Left lung (tissue), 14 donors: Measurements from ENCODE around the gene TBX6. TPM values are rescaled to one million over a fixed set of nuclear protein-coding genes. Genes with fewer than 3 reads are reported as not detected.

Source experiments
- ATAC-seq: fragments of 200-7000 bp; cut with Tn5 transposase; one replicate; pipeline ENCODE4 v1.9.1; 2020; ENCODE audit warnings: moderate library complexity
- DNase-seq, 4 donors: peaks; one replicate each; pipeline ENCODE4 v3.0.0-alpha.2; 2013 to 2020
- H3K27ac ChIP-seq, 2 donors: fragments of 200-600 bp; sonication (generic) in 1 of 2; one replicate each; pipeline versions ENCODE4 v1.5.0 to v1.8.0; 2020 to 2021
- H3K27me3 ChIP-seq, 2 donors: fragments of 200-600 bp; sonication (generic) in 1 of 2; one replicate each; pipeline versions ENCODE4 v1.5.0 to v1.8.0; 2020 to 2021
- H3K36me3 ChIP-seq, 2 donors: fragments of 200-600 bp; sonication (generic) in 1 of 2; one replicate each; pipeline versions ENCODE4 v1.5.0 to v1.8.0; 2020 to 2021
- H3K4me1 ChIP-seq, 2 donors: fragments of 200-600 bp; one replicate each; pipeline ENCODE4 v1.8.0; 2021
- H3K4me3 ChIP-seq, 2 donors: fragments of 200-600 bp; sonication (generic) in 1 of 2; one replicate each; pipeline versions ENCODE4 v1.5.0 to v1.8.0; 2020 to 2021; ENCODE audit warnings: mild to moderate bottlenecking in 1 of 2
- H3K9me3 ChIP-seq, 2 donors: fragments of 200-600 bp; sonication (generic) in 1 of 2; one replicate each; pipeline versions ENCODE4 v1.5.0 to v1.8.0; 2020 to 2021
- CTCF ChIP-seq, 2 donors: fragments of 200-600 bp; sonication (generic) in 1 of 2; IDR thresholded peaks; one replicate each; pipeline versions ENCODE4 v1.5.0 to v1.8.0; 2021; ENCODE audit warnings: antibody characterized with exemption in 2 of 2
- intact Hi-C, 2 donors: fragments of 100-400 bp; cut with DNase I; formaldehyde crosslinking; loops; one replicate each; pipeline versions ENCODE4 v1.11.2 to v1.14.2; 2022
- long read RNA-seq, 12 donors: library from polyadenylated mRNA in 2 of 12; unstranded in 2 of 12; transcript quantifications; one replicate each; pipeline ENCODE4 v2.0.0 and lab custom pipeline, GENCODE V29; 2019 to 2026
- polyA plus RNA-seq, 6 donors: library from polyadenylated mRNA; unstranded; fragments of 120-200 nt; gene quantifications; one replicate each; pipeline ENCODE4 v1.2.1, GENCODE V29; 2013; ENCODE audit not compliant: insufficient read length in 6 of 6
- total RNA-seq, 2 donors: library from RNA; stranded (reverse); fragmentation: NEBNext Ultra II Directional; extraction: Animal tissue kit (Norgen Biotek cat#: 25700); gene quantifications; one replicate each; pipeline ENCODE4 v1.2.1, GENCODE V29; 2021
- donor health status: DM: no; HTN: yes; CAD: no.
- donor health status: DM: no; HTN: no; CAD: no.

TBX6 gene, protein sequence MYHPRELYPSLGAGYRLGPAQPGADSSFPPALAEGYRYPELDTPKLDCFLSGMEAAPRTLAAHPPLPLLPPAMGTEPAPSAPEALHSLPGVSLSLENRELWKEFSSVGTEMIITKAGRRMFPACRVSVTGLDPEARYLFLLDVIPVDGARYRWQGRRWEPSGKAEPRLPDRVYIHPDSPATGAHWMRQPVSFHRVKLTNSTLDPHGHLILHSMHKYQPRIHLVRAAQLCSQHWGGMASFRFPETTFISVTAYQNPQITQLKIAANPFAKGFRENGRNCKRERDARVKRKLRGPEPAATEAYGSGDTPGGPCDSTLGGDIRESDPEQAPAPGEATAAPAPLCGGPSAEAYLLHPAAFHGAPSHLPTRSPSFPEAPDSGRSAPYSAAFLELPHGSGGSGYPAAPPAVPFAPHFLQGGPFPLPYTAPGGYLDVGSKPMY
- total RNA-seq (1 to 10 TPM; 1.6 TPM), polyA plus RNA-seq (1 to 10 TPM in 5 of 6 donors, under 1 TPM in 1; 0.79 to 1.9 (median 1.8) TPM)
- long read RNA-seq, donor 1 = 0 reads
- long read RNA-seq, donor 2 = 0 reads
- long read RNA-seq, donor 3 = 0 reads
- long read RNA-seq, donor 4 = 0 reads
- long read RNA-seq, donor 5 = 0 reads
- long read RNA-seq, donor 6 = 0 reads
- long read RNA-seq, donor 7, partial matches to known transcripts = 0 of 1 reads
- long read RNA-seq, donor 7, other reads (novel, unspliced or antisense) = 0 of 1 reads
- long read RNA-seq, donor 8 = 0 reads
- long read RNA-seq, donor 9 = 0 reads
- long read RNA-seq, donor 10 = 0 reads
- long read RNA-seq, donor 11 = 0 reads
- long read RNA-seq, donor 12 = 0 reads

- TF ChIP-seq CTCF (IDR thresholded peaks at IDR 0.05) = peak; percentile 82
- ATAC-seq (peak; percentile 91), DNase-seq (peak; percentile 91 to 99 (median 94))
- peaks cover 0 to 14% of the 10 kb centered on the region in 2 donors for H3K36me3 ChIP-seq
- H3K4me1 ChIP-seq = peaks cover 28 to 78% of the 10 kb centered on the region in 2 donors
- H3K4me3 ChIP-seq = peak within 1 kb of the TSS; percentile 49 to 52
- intact Hi-C loops = no loop called here
- H3K27me3 ChIP-seq = no peaks in the 10 kb centered on the region
- peak within 1 kb of the TSS; percentile 89 to 95 for H3K27ac ChIP-seq
- peaks cover 2 to 4% of the 10 kb centered on the region in 2 donors for H3K9me3 ChIP-seq
These were observed at the start of gene TBX6 for GRCh38 chr16:30091474-30092372. TBX6 (minus strand) TSS chr16:30091924; CDS start chr16:30091193, 731 bp downstream.

- no peaks in the 10 kb centered on the region for H3K9me3 ChIP-seq
- H3K36me3 ChIP-seq = no peaks in the 10 kb centered on the region
- peak; percentile 27 for ATAC-seq
- no peak for DNase-seq
- no peak for TF ChIP-seq CTCF (IDR thresholded peaks at IDR 0.05)
- peak overlapping the region in 1 of 2 donors; percentile 54 for H3K27ac ChIP-seq
- H3K4me1 ChIP-seq = peaks cover 0 to 32% of the 10 kb centered on the region in 2 donors
- no peak overlapping the region for H3K4me3 ChIP-seq
- intact Hi-C loops = no loop called here
- H3K27me3 ChIP-seq = no peaks in the 10 kb centered on the region
These were observed 48.1 kb upstream of the TBX6 start for GRCh38 chr16:30139583-30140481.

GRCh38 chr16:30137897-30138296 lies 46.2 kb upstream of the TBX6 start:
- intact Hi-C loops = no loop called here
- TF ChIP-seq CTCF (IDR thresholded peaks at IDR 0.05) = no peak
- no peak for ATAC-seq
- no peaks in the 10 kb centered on the region for H3K9me3 ChIP-seq
- DNase-seq = no peak
- no peak overlapping the region for H3K27ac ChIP-seq
- H3K4me3 ChIP-seq = no peak overlapping the region
- no peaks in the 10 kb centered on the region for H3K27me3 ChIP-seq
- no peaks in the 10 kb centered on the region for H3K36me3 ChIP-seq
- peaks cover 0 to 32% of the 10 kb centered on the region in 2 donors for H3K4me1 ChIP-seq

- H3K4me1 ChIP-seq = peaks cover 0 to 32% of the 10 kb centered on the region in 2 donors
- intact Hi-C loops = no loop called here
- no peaks in the 10 kb centered on the region for H3K9me3 ChIP-seq
- no peaks in the 10 kb centered on the region for H3K27me3 ChIP-seq
- TF ChIP-seq CTCF (IDR thresholded peaks at IDR 0.05) = no peak
- H3K4me3 ChIP-seq = no peak overlapping the region
- H3K27ac ChIP-seq = peak overlapping the region; percentile 15 to 76
- ATAC-seq (peak; percentile 53), DNase-seq (no peak)
- no peaks in the 10 kb centered on the region for H3K36me3 ChIP-seq
These were observed 45.4 kb upstream of the TBX6 start for GRCh38 chr16:30136971-30137605.
